Activated T-helper 1 cell treated with Interleukin-2 at 50 U/mL for 16 hours (primary cell): ENCODE measurements around the gene SCARB1.

Experiments
- DNase-seq: peaks from one replicate; pipeline ENCODE4 v3.0.0-alpha.2; 2020; ENCODE audit warnings: low read depth

Gene SCARB1

GRCh38 chr12:124745891-124746570 is 117.6 kb downstream of the SCARB1 start:
- no peak for DNase-seq

GRCh38 chr12:124745465-124745890 is 118.2 kb downstream of the SCARB1 start:
- DNase-seq: no peak

GRCh38 chr12:124744659-124745464 is 118.8 kb downstream of the SCARB1 start:
- no peak for DNase-seq

DNA sequence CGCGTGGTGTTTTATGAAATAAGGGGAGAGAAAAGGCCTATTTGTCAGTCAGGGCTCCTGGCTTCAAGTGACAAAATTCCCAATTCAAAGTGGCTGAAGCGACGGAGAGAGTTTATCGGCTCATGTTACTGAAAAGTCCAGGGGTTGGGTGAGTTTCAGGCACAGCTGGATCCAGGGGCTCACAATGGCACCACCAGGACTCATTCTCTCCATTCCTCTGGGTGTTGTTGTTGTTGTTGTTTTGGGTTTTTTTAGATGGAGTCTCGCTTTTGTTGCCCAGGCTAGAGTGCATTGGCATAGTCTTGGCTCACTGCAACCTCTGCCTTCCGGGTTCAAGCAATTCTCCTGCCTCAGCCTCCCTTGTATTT is 119.4 kb downstream of the SCARB1 start:
- DNase-seq: no peak

GRCh38 chr12:124743479-124744272 is 120.0 kb downstream of the SCARB1 start:
- DNase-seq: no peak

- DNase-seq: no peak
These were observed 121.0 kb downstream of the SCARB1 start for GRCh38 chr12:124742678-124743077.

- no peak for DNase-seq
These were observed 121.6 kb downstream of the SCARB1 start for GRCh38 chr12:124742111-124742510.

GRCh38 chr12:124741211-124741610 is 122.5 kb downstream of the SCARB1 start:
- no peak for DNase-seq

DNA sequence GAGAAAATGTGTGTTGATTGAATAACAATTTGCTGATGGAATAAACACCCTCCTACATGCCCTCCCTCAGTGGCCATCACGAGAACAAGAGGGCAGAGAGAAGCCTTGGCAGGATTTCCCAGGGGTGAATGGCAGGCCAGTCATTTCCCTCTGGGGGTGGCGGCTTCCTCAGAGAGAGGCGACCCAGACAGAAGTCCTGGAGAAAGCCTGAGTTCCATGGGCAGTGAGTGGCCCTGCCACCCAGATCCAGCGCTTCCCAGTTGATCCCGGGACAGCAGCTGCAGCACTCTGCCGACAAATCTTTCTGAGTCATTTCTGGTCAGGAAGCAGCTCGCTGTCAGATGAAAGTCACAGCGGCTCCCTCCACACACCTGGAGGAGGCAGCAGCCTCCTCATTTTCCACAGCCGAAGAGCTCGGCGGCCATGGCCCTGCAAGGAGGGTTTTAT is 123.0 kb downstream of the SCARB1 start:
- no peak for DNase-seq

DNA sequence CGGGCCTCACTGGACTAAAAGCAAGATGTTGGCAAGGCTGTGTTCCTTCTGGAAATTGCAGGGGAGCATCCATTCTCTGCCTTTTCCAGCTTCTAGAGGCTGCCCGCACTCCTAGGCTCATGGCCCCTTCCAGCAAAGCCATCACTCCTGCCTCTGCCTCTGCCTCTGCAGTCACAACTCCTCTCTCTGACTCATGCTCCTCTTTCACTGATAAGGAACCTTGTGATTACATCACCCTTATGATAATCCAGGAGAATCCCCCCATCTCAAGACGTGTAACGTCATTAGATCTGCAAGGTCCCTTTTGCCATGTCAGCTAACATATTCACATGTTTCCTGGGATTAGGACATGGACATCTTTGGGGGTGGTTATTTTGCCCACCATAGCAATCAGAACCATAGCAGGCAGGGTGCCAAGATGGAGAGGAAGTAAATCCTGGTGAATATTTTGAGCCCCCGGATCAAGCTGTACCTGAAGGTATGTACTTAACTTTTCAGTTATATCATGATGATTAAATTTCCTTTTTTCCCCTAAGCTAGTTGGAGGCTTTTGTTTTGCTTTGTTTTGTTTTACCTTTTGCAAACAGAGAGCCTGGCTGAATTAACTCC is 123.6 kb downstream of the SCARB1 start:
- DNase-seq: no peak

DNA sequence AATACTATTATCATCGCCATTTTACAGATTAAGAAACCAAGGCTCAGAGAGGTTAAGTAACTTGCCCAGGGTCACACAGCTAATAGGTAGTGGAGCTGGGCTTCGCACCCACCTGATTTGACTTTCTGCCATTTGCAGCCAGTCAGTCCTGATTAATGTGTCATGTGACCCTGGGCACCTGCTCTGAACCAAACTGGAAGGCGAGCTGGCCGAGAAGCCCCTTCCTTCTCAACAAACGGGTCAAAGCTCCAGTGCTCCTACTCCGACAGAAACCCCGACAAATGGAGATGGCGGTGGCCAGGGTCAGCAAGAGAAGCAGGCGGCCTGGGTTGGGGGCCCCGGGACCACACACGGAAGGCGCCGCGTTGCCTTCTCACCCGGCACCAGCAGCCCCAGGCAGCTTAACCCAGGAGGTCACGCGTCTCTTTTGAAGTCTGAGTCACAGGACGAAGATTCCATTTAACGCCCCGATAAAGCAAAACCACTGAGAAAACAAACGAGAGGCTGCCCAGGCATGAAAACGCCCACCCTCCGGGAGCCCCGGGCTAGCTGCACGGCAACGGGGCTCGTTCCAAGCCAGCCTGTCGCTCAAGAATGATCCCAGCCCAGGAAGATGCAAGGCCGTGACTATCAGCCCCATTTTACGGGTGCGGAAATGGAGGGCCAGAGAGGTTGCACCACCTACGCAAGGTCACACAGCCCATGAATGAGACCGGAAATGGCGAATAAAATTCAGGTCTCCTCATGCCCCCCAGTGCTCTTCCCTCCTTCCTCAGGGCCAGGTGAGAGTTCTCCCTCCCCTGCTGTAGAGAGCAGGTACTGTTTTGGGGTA is 124.8 kb downstream of the SCARB1 start:
- DNase-seq: no peak

- no peak for DNase-seq
These were observed 125.7 kb downstream of the SCARB1 start for GRCh38 chr12:124737772-124738635.

GRCh38 chr12:124737040-124737419 is 126.6 kb downstream of the SCARB1 start:
- DNase-seq: no peak

DNA sequence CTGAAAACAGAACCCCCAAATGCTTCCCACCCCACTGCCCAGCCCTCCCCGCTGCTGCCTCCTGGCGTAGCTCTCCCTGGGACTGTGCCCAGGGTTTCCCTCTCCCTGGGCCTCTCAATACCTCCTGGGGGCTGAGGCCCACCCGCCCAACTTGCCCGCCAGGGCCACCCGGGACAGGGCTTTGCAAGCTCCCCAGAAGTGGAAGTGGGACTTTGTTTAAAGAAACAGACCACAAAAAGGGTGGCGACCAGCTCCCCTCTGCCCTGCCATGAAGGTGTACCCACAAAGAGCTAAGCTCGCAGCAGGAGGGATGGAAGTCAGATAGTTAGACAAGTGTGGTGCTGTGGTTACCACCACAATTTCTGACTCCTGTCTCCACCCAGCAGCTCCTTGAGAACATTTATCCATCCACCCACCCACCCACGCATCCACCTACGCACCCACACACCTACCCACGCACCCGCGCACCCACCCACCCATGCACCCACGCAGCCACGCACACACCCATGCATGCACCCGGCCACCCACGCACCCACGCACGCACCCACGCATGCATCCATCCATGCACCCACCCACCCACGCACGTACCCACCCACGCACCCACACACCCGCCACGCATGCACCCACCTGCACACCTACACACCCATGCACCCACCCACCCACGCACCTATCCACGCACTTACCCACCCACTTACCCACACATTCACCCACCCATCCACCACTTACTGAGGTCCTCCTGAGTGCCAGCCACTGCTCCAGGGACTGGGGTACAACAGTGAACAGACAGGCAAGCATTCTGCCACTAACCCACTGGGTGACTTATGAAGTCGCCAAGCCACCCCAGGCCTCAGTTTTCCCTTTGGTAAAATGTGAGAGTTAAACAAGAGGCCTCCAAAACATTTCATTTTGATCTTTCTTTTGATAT is 127.3 kb downstream of the SCARB1 start:
- DNase-seq: no peak

DNA sequence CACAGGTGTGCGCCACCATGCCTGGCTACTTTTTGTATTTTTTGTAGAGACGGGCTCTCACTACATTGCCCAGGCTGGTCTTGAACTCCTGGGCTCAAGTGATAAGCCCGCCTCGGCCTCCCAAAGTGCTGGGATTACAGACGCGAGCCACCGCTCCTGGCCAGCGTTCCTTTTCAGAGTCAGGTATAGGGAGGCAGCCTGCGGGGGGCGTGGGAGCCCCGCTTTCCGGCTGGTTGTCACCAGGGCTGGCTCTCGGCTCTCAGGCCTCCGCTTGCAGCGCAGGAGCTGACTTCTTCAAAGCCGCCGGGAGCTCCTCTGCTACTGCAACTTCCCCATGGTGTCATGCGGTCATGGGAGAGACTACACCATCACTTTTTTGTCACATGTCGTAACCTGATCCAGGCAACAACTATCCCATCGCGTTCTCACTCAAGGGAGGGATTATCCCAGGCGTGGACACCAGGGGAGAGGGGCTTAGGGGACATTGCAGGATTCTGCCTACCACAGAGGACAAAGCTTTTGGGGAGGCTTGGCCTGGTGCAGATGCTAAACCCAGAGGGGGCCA is 129.4 kb downstream of the SCARB1 start:
- no peak for DNase-seq

DNA sequence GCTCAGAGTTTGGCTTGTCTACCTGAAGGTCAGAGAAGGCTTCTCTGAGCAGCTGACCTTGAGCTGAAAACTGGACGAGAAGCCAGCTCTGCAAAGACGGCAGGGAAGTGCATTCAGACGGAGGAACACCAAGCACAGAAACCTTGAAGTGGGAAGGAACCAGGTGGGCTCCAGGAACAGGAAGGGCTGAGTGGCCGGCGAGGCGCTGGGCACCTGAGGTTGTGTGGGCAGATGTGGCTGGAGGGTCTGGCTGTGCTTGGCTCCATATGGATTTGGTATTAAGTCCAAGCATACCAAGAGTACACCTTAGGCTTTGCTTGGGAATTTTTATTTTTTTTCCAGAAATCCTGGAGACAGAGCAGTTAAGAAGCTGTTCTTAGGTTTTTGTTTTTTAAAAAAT is 130.6 kb downstream of the SCARB1 start:
- DNase-seq: no peak

DNA sequence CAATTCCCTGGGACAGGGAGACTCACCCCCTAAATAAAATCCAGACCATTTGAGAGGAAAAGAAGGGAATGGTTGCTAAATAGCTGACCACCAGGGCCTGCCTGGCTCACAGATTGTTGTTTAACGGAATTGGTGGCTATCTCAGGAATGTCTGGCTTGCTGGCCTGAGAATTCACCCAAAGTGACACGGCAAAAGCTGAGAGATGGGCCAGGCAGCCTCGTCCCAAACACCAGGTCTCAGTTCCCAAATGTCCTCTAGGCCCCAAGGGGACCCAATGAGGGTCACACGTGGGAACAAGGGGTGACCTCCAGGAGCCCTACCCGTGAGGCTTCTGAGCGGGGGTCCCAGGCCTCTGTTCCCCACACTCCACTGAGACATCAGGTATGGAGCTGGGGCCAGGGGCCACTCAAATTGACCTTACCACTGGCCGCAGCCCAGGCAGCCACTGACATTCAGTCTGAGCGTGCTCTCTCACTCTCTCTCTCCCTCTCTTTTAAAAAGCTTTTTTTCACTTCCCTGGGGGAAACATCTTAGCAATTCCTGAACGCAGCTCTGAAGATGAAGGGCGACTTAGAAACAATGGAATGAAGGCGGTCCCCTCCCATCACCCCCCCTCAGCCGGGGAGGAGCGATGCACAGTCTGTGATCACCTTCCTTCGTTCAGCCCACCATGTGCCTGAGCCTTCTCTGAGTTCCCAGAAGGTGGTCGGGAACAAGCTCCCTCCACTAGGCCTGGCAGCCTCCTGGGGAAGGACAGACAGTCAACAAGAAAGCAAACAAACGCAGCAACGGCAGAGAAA is 131.2 kb downstream of the SCARB1 start:
- DNase-seq: no peak

GRCh38 chr12:124731869-124732268 is 131.8 kb downstream of the SCARB1 start:
- DNase-seq: no peak
